Activated CD4-positive, alpha-beta T cell treated with anti-CD3 and anti-CD28 coated beads for 4 hours (primary cell): ENCODE results near the gene NEAT1.

Experiments used
- DNase-seq, 2 donors: peaks; one replicate each; pipeline ENCODE4 v3.0.0-alpha.2; 2020

The NEAT1 gene

GRCh38 chr11:65390099-65390941, 32.3 kb upstream of the NEAT1 start:
- no peak for DNase-seq

- DNase-seq, result no peak
Observed at GRCh38 chr11:65390996-65391395, 31.6 kb upstream of the NEAT1 start.

GRCh38 chr11:65392186-65392829, 30.3 kb upstream of the NEAT1 start:
- no peak for DNase-seq

GRCh38 chr11:65392899-65393298, 29.7 kb upstream of the NEAT1 start:
- no peak for DNase-seq

GRCh38 chr11:65393513-65394079, 29.0 kb upstream of the NEAT1 start:
- no peak for DNase-seq

- DNase-seq, result no peak
Observed at GRCh38 chr11:65394125-65394536, 28.5 kb upstream of the NEAT1 start.

- DNase-seq, result no peak
Observed at GRCh38 chr11:65395961-65396530, 26.6 kb upstream of the NEAT1 start.

GRCh38 chr11:65396769-65397745, 25.5 kb upstream of the NEAT1 start:
- no peak for DNase-seq

- no peak for DNase-seq
Observed at GRCh38 chr11:65398362-65398910, 24.2 kb upstream of the NEAT1 start.

- no peak for DNase-seq
Observed at GRCh38 chr11:65399249-65399648, 23.3 kb upstream of the NEAT1 start.

GRCh38 chr11:65399845-65400244, 22.8 kb upstream of the NEAT1 start:
- no peak for DNase-seq

GRCh38 chr11:65400307-65401072, 22.1 kb upstream of the NEAT1 start:
- DNase-seq, result no peak

- DNase-seq, result no peak
Observed at GRCh38 chr11:65401073-65401802, 21.4 kb upstream of the NEAT1 start.

GRCh38 chr11:65401803-65402248, 20.8 kb upstream of the NEAT1 start:
- DNase-seq, result no peak

GRCh38 chr11:65402790-65403189, 19.8 kb upstream of the NEAT1 start:
- DNase-seq, result no peak

- no peak for DNase-seq
Observed at GRCh38 chr11:65403607-65404121, 18.9 kb upstream of the NEAT1 start.

GRCh38 chr11:65404210-65404609, 18.4 kb upstream of the NEAT1 start:
- DNase-seq, result no peak

- no peak for DNase-seq
Observed at GRCh38 chr11:65404638-65405339, 17.8 kb upstream of the NEAT1 start.

- no peak for DNase-seq
Observed at GRCh38 chr11:65410936-65411680, 11.5 kb upstream of the NEAT1 start.
